HepG2 (cell line): ENCODE data around the gene GRM5. TPM values are rescaled to one million over a fixed set of nuclear protein-coding genes. Genes with fewer than 3 reads are reported as not detected.

Source experiments
- ATAC-seq: fragments of 200-7000 bp; cut with Tn5 transposase; 3 replicates; pipeline ENCODE4 v1.9.1; 2020; ENCODE audit warnings: mild to moderate bottlenecking, moderate library complexity
- BruUV-seq: library from RNA; stranded (reverse); fragments of 400-500 nt; replicated peaks from 2 replicates; lab custom pipeline; 2021; lab: Mats Ljungman, UMichigan
- CTCF ChIA-PET: fragments of 300-600 bp; formaldehyde crosslinking; extraction: SDS; loops from one replicate; lab custom pipeline; 2021; ENCODE audit warnings: low total read pairs, inconsistent platforms, low intra/inter-chr PET ratio; lab: Yijun Ruan, JAX
- POLR2A ChIA-PET: fragments of 350-600 bp; sonication (Branson Sonifier 250); formaldehyde crosslinking; loops from one replicate; lab custom pipeline; 2020; ENCODE audit warnings: antibody characterized with exemption, inconsistent platforms; lab: Yijun Ruan, JAX
- DNase-seq: peaks from one replicate; pipeline ENCODE4 v3.0.0-alpha.2; 2015; ENCODE audit warnings: low spot score
- FAIRE-seq: peaks from 3 replicates; lab custom pipeline; 2011; peaks lifted over from hg19 to GRCh38; lab: Jason Lieb, UNC
- H2AFZ ChIP-seq: one replicate; pipeline ENCODE4 v1.6.1; 2011; ENCODE audit warnings: low read length, inconsistent platforms
- H3K27ac ChIP-seq: fragments of 300-600 bp; 3 replicates; pipeline ENCODE4 v1.8.0; 2011; ENCODE audit warnings: mixed run types, mild to moderate bottlenecking, mixed read lengths, low read length, inconsistent platforms; ENCODE audit not compliant: insufficient read depth; ENCODE audit errors: extremely low read length
- H3K27me3 ChIP-seq, 2 experiments: fragments of 200-600 bp in 1 of 2; 2 replicates in 1 of 2; 3 replicates in 1 of 2; pipeline versions ENCODE4 v1.6.0 to v1.8.0; 2011; ENCODE audit warnings: low read length in 2 of 2, mild to moderate bottlenecking in 2 of 2, moderate library complexity in 2 of 2, inconsistent platforms in 1 of 2; ENCODE audit not compliant: insufficient read depth in 2 of 2, control insufficient read depth in 1 of 2
- H3K36me3 ChIP-seq, 2 experiments: fragments of 200-600 bp in 1 of 2; replicated peaks in 1 of 2; 2 replicates in 1 of 2; 3 replicates in 1 of 2; pipeline versions ENCODE4 v1.5.1 to v1.8.0; 2011; ENCODE audit warnings: low read length in 2 of 2, inconsistent platforms in 1 of 2; ENCODE audit not compliant: insufficient read depth in 2 of 2, control insufficient read depth in 1 of 2
- H3K4me1 ChIP-seq: 2 replicates; pipeline ENCODE4 v1.5.1; 2012; ENCODE audit warnings: low read length, inconsistent platforms; ENCODE audit not compliant: insufficient read depth
- H3K4me2 ChIP-seq: 2 replicates; pipeline ENCODE4 v1.6.0; 2011; ENCODE audit warnings: low read depth, low read length, inconsistent platforms
- H3K4me3 ChIP-seq, 3 experiments: fragments of 200-600 bp in 1 of 3; sonication (generic), shearing (Covaris generic) in 1 of 3; replicated peaks in 1 of 3; 2 replicates each; pipeline ENCODE4 v1.5.1; 2011 to 2016; ENCODE audit warnings: low read length in 3 of 3, inconsistent platforms in 2 of 3, low read depth in 2 of 3, mild to moderate bottlenecking in 2 of 3, control low read depth in 1 of 3, mixed read lengths in 1 of 3; ENCODE audit not compliant: insufficient read depth in 1 of 3
- H3K79me2 ChIP-seq: one replicate; pipeline ENCODE4 v1.6.1; 2011; ENCODE audit warnings: low read length, inconsistent platforms; ENCODE audit not compliant: insufficient read depth
- H3K9ac ChIP-seq: 2 replicates; pipeline ENCODE4 v1.6.0; 2011; ENCODE audit warnings: mild to moderate bottlenecking, low read depth, low read length, inconsistent platforms; ENCODE audit not compliant: insufficient read depth
- H3K9me3 ChIP-seq: 2 replicates; pipeline ENCODE4 v1.5.1; 2012; ENCODE audit warnings: mild to moderate bottlenecking, low read length
- H4K20me1 ChIP-seq: 2 replicates; pipeline ENCODE4 v1.6.0; 2011; ENCODE audit warnings: inconsistent platforms, mild to moderate bottlenecking, low read length, moderate library complexity; ENCODE audit not compliant: insufficient read depth
- IRF2 ChIP-seq: IDR thresholded peaks from 2 replicates; pipeline ENCODE4 v1.6.1; 2018; ENCODE audit warnings: missing genetic modification reagents, missing compliant biosample characterization
- MNT ChIP-seq: fragments of 450-650 bp; IDR thresholded peaks from 2 replicates; pipeline ENCODE4 v1.6.1; 2016
- SP1 ChIP-seq, 2 experiments: fragments of 450-650 bp in 1 of 2; sonication (generic) in 1 of 2; formaldehyde crosslinking in 1 of 2; IDR thresholded peaks; 2 replicates each; pipeline versions ENCODE4 v1.4.0 to v1.6.1; 2016 to 2020; ENCODE audit warnings: missing genetic modification reagents in 1 of 2
- WGBS: methylation state at CpG from one replicate; pipeline ENCODE4 v1.1.6; 2017; ENCODE audit warnings: low lambda C conversion rate; 5-methylcytosine and 5-hydroxymethylcytosine counted together
- in situ Hi-C: cut with HindIII; loops from 2 replicates; pipeline ENCODE4 v1.10.0; 2017; ENCODE audit warnings: low pct_unique_long_range_greater_than_20kb; ENCODE audit not compliant: extremely low pct_ligation_motif_present
- intact Hi-C: fragments of 100-400 bp; cut with micrococcal nuclease; formaldehyde crosslinking; loops from one replicate; pipeline ENCODE4 v1.10.0; 2022; ENCODE audit not compliant: unreplicated experiment
- polyA plus RNA-seq, 8 experiments: library from polyadenylated mRNA; depleted of rRNA in 3 of 8; stranded (reverse) in 7 of 8; unstranded in 1 of 8; fragments of >200 nt; fragmentation: Illumina TruSeq in 4 of 8; extraction: Trizol in 4 of 8; gene quantifications; 2 replicates each; pipeline versions ENCODE4 v1.2.1 to v1.2.3, GENCODE V29; 2011 to 2016; ENCODE audit warnings: low read depth in 4 of 8, missing spikeins in 1 of 8, mixed read lengths in 1 of 8; ENCODE audit not compliant: insufficient read depth in 1 of 8
- total RNA-seq, 5 experiments: library from RNA; depleted of rRNA; stranded (reverse); fragments of >200 nt; fragmentation: Illumina TruSeq; extraction: Trizol; gene quantifications; 2 replicates each; pipeline ENCODE4 v1.2.3, GENCODE V29; 2016; ENCODE audit warnings: low read depth in 1 of 5
- TF ChIP-seq, protein P1 (sequence below): sonication (generic); formaldehyde crosslinking; conservative IDR thresholded peaks from 2 replicates; pipeline ENCODE4 v1.4.0; 2020; ENCODE audit warnings: missing genetic modification reagents
- TF ChIP-seq, protein P2 (sequence below): sonication (generic); formaldehyde crosslinking; IDR thresholded peaks from 2 replicates; pipeline ENCODE4 v1.8.0; 2022; ENCODE audit warnings: mild to moderate bottlenecking, missing genetic modification reagents; ENCODE audit not compliant: insufficient replicate concordance
- TF ChIP-seq, protein P3 (sequence below): sonication (generic); formaldehyde crosslinking; IDR thresholded peaks from 2 replicates; pipeline ENCODE4 v1.8.1; 2023; ENCODE audit warnings: mild to moderate bottlenecking, missing genetic modification reagents

Gene GRM5
- total and polyA plus RNA-seq, 2 of the 13 experiments (the other 11 are each of a cell fraction or from before 2014, with no cell fraction given), result not detected

DNA sequence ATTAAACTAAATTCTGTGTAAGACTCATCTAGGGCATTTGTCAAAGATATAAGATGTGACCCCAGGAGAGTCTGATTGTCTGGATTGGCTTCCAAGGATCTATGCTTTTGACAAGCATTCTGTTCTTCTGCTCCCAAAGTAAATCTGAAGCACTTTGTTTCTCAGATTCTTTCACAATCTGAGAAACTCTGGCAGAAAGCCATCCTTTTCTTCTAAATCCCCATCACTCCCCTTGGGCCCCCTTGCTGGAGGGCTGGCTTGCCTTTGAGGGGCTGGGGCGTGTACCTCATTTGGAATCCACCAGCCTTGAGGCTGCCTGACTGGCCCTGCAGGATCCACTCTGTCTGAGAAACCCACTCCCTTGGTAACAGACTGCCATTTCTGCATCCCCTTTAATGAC is 554.8 kb downstream of the GRM5 start:
- POLR2A ChIA-PET, result no interaction called here
- no peak for ATAC-seq

More for the DNA sequence above, 554.8 kb downstream of the GRM5 start:
- CTCF ChIA-PET, result no interaction called here
- Histone ChIP-seq H3K9me3 (no peaks in the 10 kb centered on the region), H3K27me3 (peaks cover 0 to 20% of the 10 kb centered on the region in 2 experiments; a peak in 2 of 5 replicates), H3K36me3 (no peaks in the 10 kb centered on the region), H3K4me1 (peaks cover 9% of the 10 kb centered on the region), H3K27ac (no peak overlapping the region), H2AFZ (no peak overlapping the region), H3K9ac (no peak overlapping the region), H3K4me3 (no peak overlapping the region), H4K20me1 (no peaks in the 10 kb centered on the region), H3K4me2 (no peak overlapping the region), H3K79me2 (no peaks in the 10 kb centered on the region)
- no TSS peak for BruUV-seq
- TF ChIP-seq IRF2 (CRISPR knock-in tag), result no peak
- TF ChIP-seq, protein P1, sequence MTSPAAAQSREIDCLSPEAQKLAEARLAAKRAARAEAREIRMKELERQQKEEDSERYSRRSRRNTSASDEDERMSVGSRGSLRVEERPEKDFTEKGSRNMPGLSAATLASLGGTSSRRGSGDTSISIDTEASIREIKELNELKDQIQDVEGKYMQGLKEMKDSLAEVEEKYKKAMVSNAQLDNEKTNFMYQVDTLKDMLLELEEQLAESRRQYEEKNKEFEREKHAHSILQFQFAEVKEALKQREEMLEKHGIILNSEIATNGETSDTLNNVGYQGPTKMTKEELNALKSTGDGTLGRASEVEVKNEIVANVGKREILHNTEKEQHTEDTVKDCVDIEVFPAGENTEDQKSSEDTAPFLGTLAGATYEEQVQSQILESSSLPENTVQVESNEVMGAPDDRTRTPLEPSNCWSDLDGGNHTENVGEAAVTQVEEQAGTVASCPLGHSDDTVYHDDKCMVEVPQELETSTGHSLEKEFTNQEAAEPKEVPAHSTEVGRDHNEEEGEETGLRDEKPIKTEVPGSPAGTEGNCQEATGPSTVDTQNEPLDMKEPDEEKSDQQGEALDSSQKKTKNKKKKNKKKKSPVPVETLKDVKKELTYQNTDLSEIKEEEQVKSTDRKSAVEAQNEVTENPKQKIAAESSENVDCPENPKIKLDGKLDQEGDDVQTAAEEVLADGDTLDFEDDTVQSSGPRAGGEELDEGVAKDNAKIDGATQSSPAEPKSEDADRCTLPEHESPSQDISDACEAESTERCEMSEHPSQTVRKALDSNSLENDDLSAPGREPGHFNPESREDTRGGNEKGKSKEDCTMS (CRISPR knock-in tag), result no peak
- TF ChIP-seq MNT, result no peak
- TF ChIP-seq, protein P2, sequence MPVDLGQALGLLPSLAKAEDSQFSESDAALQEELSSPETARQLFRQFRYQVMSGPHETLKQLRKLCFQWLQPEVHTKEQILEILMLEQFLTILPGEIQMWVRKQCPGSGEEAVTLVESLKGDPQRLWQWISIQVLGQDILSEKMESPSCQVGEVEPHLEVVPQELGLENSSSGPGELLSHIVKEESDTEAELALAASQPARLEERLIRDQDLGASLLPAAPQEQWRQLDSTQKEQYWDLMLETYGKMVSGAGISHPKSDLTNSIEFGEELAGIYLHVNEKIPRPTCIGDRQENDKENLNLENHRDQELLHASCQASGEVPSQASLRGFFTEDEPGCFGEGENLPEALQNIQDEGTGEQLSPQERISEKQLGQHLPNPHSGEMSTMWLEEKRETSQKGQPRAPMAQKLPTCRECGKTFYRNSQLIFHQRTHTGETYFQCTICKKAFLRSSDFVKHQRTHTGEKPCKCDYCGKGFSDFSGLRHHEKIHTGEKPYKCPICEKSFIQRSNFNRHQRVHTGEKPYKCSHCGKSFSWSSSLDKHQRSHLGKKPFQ (CRISPR knock-in tag), result no peak
- TF ChIP-seq SP1 (IDR thresholded peaks at IDR 0.05), result no peak
- no peak for TF ChIP-seq SP1 (CRISPR knock-in tag; IDR thresholded peaks at IDR 0.05)
- TF ChIP-seq, protein P3, sequence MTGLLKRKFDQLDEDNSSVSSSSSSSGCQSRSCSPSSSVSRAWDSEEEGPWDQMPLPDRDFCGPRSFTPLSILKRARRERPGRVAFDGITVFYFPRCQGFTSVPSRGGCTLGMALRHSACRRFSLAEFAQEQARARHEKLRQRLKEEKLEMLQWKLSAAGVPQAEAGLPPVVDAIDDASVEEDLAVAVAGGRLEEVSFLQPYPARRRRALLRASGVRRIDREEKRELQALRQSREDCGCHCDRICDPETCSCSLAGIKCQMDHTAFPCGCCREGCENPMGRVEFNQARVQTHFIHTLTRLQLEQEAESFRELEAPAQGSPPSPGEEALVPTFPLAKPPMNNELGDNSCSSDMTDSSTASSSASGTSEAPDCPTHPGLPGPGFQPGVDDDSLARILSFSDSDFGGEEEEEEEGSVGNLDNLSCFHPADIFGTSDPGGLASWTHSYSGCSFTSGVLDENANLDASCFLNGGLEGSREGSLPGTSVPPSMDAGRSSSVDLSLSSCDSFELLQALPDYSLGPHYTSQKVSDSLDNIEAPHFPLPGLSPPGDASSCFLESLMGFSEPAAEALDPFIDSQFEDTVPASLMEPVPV (CRISPR knock-in tag), result no peak
- intact Hi-C loops (no loop called here), in situ Hi-C loops (no loop called here)
- WGBS, result 0% methylated on average over 1 of the region's 1 CpG
- DNase-seq, result no peak
- FAIRE-seq, result no peak
